GM11168 (cell line): Measurements from ENCODE around the gene ZFP36.

Experiments
- in situ Hi-C: fragments of 300-500 bp; cut with MboI; formaldehyde crosslinking; loops from one replicate; pipeline ENCODE4 v1.12.0; 2022; ENCODE audit warnings: low sequenced_read_pairs; ENCODE audit not compliant: unreplicated experiment

ZFP36 gene

DNA sequence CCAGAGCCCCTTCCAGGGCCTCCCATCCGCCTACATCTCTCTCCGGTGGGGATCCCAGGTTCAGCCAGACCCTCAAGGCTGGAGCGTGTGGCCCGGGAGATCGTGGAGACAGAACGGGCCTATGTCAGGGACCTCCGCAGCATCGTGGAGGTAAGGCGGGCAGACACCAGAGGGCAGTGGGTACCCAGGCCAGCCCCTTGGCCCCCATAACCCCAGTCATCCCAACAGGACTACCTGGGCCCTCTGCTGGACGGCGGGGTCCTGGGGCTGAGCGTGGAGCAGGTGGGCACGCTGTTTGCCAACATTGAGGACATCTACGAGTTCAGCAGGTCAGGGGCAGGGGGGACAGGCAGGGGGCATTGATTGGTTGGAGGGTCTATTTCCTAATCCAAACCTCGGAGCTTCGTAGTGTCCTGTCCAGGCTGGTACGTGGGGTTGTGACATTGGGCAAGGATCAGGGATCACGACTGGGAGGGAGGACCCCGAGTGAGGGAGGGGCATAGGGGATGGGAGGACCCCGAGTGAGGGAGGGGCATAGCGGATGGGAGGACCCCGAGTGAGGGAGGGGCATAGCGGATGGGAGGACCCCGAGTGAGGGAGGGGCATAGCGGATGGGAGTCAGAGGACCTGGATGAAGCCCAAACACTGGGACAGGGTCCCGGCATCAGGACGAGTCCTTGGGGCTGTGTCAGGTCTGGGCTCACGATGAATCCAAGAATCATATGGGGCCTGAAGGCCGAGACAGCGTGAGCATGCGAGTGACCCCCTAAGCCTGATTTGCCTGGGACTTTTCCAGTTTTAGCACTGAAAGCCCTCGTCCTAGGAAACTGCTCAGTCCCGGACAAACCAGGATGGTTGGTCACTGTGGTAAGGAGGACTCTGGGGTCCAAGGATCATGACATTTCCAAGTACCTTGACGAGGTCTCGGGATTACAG, 8.7 kb downstream of the ZFP36 start:
- in situ Hi-C loops: no loop called here

GRCh38 chr19:39416152-39417120, 9.8 kb downstream of the ZFP36 start:
- in situ Hi-C loops: no loop called here

DNA sequence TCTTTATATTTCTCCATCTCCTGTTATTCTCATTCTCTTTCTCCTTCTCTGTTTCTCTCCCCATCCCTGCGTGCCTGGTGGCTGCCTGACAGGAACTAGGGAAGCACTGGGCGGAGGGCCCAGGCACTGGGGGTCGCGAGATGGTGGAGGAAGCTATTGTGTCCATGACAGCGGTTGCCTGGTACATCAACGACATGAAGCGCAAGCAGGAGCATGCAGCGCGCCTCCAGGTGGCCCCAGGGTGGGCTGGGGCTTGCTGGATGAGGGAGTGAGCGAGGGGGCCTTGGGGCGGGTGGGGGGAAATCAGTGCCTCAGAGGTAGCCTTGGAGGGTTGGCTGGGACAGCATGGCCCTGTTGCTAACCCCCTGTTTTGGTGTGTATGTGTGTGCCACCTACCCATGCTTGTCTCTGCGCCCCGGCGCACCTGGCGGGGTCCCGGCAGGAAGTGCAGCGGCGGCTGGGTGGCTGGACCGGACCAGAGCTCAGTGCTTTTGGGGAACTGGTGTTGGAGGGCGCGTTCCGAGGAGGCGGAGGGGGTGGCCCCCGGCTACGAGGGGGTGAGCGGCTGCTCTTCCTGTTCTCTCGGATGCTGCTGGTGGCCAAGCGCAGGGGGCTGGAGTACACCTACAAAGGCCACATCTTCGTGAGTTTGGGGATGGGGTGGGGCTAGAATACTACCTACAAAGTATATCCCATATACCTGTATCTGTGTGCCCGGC, 11.0 kb downstream of the ZFP36 start:
- in situ Hi-C loops: no loop called here

- in situ Hi-C loops: no loop called here
Measured at GRCh38 chr19:39419003-39419402, 12.4 kb downstream of the ZFP36 start.

DNA sequence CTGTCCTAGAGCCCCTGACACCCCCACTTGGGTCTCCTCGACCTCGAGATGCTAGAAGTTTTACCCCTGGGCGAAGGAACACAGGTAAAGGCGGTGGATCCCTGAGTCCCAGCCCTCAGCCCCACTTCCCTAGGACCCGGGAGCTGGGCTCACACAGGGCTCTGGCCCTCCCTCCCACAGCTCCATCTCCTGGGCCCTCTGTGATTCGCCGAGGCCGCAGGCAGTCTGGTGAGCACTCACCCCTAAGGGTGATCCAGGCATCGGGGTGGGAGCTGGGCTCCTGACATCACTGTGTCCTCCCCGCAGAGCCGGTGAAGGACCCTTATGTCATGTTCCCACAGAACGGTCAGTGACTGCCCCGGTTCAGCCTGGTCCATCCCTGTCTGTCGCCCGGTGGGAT, 14.1 kb downstream of the ZFP36 start:
- in situ Hi-C loops: no loop called here

DNA sequence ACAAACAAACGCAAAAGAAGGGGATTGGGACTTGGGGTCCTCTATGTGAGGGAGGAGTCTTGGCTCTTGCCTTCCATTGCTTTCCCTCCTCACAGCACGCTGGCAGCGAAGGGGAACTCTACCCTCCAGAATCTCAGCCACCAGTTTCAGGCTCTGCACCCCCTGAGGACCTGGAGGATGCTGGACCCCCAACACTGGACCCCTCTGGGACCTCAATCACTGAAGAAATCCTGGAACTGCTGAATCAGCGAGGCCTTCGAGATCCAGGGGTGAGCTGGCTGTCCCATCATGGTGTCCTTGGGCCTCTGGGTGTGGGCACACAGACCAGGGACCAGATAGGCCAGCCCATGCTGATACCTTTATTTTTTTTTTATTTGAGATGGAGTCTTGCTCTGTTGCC, 15.4 kb downstream of the ZFP36 start:
- in situ Hi-C loops: no loop called here

- in situ Hi-C loops: no loop called here
Measured at GRCh38 chr19:39423258-39424086, 16.8 kb downstream of the ZFP36 start.

- in situ Hi-C loops: no loop called here
Measured at GRCh38 chr19:39424934-39425333, 18.3 kb downstream of the ZFP36 start.

DNA sequence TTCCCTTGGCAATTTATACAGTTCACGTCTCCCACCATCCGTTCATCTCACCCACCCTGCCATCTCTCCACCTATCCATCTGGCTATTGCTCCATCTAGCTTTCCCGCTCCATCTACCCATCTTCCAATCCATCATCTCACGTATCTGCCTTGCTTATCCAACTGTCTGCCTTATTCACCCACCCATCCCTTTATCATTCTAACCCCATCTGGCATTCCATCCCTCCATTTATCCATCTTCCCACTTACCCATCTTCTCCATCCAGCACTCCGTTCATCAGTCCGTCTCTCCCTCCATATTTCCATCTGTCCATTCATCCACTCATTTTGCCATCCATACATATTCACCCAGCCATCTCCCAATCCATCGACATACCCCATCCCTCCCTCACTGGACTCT, 19.1 kb downstream of the ZFP36 start:
- in situ Hi-C loops: no loop called here

- in situ Hi-C loops: no loop called here
Measured at GRCh38 chr19:39426170-39426569, 19.5 kb downstream of the ZFP36 start.

DNA sequence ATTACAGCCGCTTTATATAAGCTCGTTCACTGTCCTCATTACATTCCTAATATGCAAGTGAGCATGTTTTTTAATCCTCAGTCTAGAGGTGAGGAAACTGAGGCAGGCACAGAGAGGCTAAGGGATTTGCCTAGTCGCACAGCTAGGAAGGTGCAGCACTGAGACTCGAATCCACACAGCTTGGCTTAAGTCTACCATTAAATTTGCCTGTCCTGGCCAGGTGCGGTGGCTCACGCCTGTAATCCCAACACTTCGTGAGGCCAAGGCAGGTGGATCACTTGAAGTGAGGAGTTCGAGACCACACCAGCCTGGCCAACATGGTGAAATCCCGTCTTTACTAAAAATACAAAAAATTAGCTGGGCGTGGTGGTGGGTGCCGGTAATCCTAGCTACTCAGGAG, 21.1 kb downstream of the ZFP36 start:
- in situ Hi-C loops: no loop called here

GRCh38 chr19:39428283-39429112, 21.9 kb downstream of the ZFP36 start:
- in situ Hi-C loops: no loop called here

GRCh38 chr19:39430675-39431593, 24.3 kb downstream of the ZFP36 start:
- in situ Hi-C loops: no loop called here

GRCh38 chr19:39432677-39433025, 26.0 kb downstream of the ZFP36 start:
- in situ Hi-C loops: no loop called here

DNA sequence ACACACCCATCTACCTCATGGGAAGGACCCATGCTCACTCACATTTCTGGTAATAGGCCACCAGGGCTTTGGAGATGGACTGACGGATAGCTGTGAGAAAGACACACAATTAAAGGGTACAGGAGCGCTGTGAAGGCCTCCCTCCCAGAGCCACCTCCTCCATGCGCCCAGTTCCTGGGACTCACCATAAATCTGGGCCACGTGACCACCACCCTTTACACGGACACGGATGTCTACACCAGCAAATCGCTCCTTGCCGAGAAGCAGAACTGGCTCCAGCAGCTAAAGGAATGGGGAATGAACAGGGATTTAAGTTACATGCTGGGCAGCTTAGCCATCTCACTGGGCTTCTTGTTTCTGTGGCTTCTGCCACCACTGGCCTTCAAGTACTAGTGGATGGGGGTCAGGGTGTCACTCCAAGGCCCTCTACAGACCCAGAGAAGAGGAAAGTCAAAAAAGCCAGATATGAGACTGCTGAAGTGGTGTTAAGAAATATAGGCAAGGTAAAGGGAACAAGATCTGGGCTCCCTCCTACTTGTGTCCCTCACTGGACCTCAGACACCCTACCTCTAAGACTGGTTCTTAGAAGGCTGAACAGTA, 26.9 kb downstream of the ZFP36 start:
- in situ Hi-C loops: no loop called here

- in situ Hi-C loops: no loop called here
Measured at GRCh38 chr19:39434123-39435076, 27.8 kb downstream of the ZFP36 start.
